Kidney (tissue), 14 donors: ENCODE measurements around the gene DNAH2. TPM values are rescaled to one million over a fixed set of nuclear protein-coding genes. Genes with fewer than 3 reads are reported as not detected.

Experiments used
- DNase-seq, 5 donors: peaks; one replicate each; pipeline ENCODE4 v3.0.0-alpha.2; 2013 to 2020
- FAIRE-seq: peaks from 2 replicates; lab custom pipeline; 2012; peaks lifted over from hg19 to GRCh38; lab: Jason Lieb, UNC
- H3K27ac ChIP-seq, 2 donors: one replicate each; pipeline ENCODE4 v1.7.0; 2013; ENCODE audit warnings: low read depth in 2 of 2, low read length in 2 of 2, inconsistent platforms in 1 of 2
- H3K27me3 ChIP-seq: one replicate; pipeline ENCODE4 v1.7.1; 2013; ENCODE audit warnings: low read length, inconsistent platforms; ENCODE audit not compliant: control insufficient read depth, insufficient read depth
- H3K36me3 ChIP-seq, 3 donors: one replicate each; pipeline versions ENCODE4 v1.7.0 to v1.7.1; 2013; ENCODE audit warnings: low read length in 3 of 3, control low read depth in 1 of 3, inconsistent platforms in 1 of 3; ENCODE audit not compliant: insufficient read depth in 3 of 3, control insufficient read depth in 2 of 3
- H3K4me1 ChIP-seq, 3 donors: one replicate each; pipeline versions ENCODE4 v1.7.0 to v1.7.1; 2013; ENCODE audit warnings: low read length in 3 of 3, inconsistent platforms in 1 of 3, low read depth in 1 of 3; ENCODE audit not compliant: control insufficient read depth in 2 of 3, insufficient read depth in 2 of 3
- H3K4me3 ChIP-seq, 3 donors: one replicate each; pipeline versions ENCODE4 v1.7.0 to v1.8.1; 2013; ENCODE audit warnings: low read length in 3 of 3, control low read depth in 1 of 3, inconsistent platforms in 1 of 3
- H3K9ac ChIP-seq, 3 donors: one replicate each; pipeline versions ENCODE4 v1.7.0 to v1.7.1; 2013; ENCODE audit warnings: low read length in 3 of 3, control low read depth in 1 of 3, inconsistent platforms in 1 of 3
- H3K9me3 ChIP-seq, 3 donors: one replicate each; pipeline versions ENCODE4 v1.7.0 to v1.7.1; 2013; ENCODE audit warnings: low read length in 3 of 3, control low read depth in 1 of 3, inconsistent platforms in 1 of 3; ENCODE audit not compliant: control insufficient read depth in 2 of 3, insufficient read depth in 1 of 3
- intact Hi-C: fragments of 100-400 bp; cut with DNase I; formaldehyde crosslinking; loops from one replicate; pipeline ENCODE4 v1.11.1; 2022
- polyA plus RNA-seq: library from polyadenylated mRNA; stranded (reverse); fragments of 350-450 nt; fragmentation: Illumina TruSeq; extraction: RNeasy Lipid Tissue Mini Kit (QIAGEN cat#74804); gene quantifications from one replicate; pipeline ENCODE4 v1.2.3, GENCODE V29; 2014; ENCODE audit warnings: low read depth, low replicate concordance; ENCODE audit not compliant: insufficient read depth
- total RNA-seq: library from RNA; stranded (reverse); fragmentation: NEBNext Ultra II Directional; extraction: Animal tissue kit (Norgen Biotek cat#: 25700); gene quantifications from one replicate; pipeline ENCODE4 v1.2.1, GENCODE V29; 2021
- TF ChIP-seq, protein P1 (sequence below): IDR thresholded peaks from 3 replicates; pipeline ENCODE4 v1.5.1; 2012; ENCODE audit warnings: mild to moderate bottlenecking, moderate library complexity, borderline replicate concordance; ENCODE audit not compliant: insufficient read depth; ENCODE audit errors: extremely low read depth
- donor health status: control.
- donor health status: control.
- donor health status: control.
- donor health status: control.
- donor health status: control.
- donor health status: DM: yes; HTN: yes; CAD: no.
- donor health status: Normal renal cell carcinoma (clear cell type).

DNAH2 gene
- total and polyA plus RNA-seq, 2 donors from 2014 or later = 0.17 to 0.66 TPM

DNA sequence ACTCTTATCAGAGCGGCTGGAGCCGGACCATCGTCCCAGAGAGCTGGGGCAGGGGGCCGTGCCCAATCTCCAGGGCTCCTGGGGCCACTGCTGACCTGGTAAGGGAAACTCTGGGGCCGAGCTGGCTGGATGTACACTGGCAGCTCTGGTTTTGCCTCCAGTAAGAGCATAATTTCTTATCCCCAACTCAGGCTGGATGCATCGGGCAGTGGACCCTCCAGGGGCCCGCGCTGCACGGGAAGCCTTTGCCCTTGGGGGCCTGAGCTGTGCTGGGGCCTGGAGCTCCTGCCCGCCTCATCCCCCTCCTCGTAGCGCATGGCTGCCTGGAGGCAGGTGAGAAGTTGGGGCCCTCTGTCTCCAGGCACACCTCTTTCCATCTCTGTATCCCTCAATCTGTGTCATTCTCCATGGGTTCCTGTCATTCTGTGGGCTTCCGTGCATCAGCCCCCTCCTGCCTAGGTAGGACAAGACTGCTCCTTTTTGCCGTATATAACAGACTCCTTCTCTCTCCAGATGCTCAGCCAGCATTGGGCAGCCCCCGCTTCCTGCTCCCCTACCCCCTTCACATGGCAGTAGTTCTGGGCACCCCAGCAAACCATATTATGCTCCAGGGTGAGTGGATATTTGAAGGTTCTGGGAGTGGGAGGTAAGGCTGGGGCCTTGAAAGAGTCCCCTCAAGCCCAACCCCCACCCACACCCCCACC lies 128.0 kb downstream of the DNAH2 start:
- FAIRE-seq = no peak

DNA sequence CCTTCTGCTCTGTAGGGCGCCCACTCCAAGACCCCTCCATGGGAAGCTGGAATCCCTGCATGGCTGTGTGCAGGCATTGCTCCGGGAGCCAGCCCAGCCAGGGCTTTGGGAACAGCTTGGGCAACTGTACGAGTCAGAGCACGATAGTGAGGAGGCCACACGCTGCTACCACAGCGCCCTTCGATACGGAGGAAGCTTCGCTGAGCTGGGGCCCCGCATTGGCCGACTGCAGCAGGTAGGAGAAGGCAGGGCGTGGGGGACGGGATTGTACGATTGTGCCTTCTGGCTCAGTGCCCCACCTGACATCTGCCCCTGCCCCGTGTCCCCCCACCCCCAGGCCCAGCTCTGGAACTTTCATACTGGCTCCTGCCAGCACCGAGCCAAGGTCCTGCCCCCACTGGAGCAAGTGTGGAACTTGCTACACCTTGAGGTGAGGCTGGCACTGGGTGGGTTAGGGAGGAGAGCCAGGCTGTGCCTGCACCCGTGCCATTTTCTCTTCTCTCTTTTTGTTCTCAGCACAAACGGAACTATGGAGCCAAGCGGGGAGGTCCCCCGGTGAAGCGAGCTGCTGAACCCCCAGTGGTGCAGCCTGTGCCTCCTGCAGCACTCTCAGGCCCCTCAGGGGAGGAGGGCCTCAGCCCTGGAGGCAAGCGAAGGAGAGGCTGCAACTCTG lies 128.7 kb downstream of the DNAH2 start:
- H3K9me3 ChIP-seq = no peaks in the 10 kb centered on the region
- DNase-seq (peak in 1 of 5 donors; percentile 55), FAIRE-seq (no peak)
- no peaks in the 10 kb centered on the region for H3K27me3 ChIP-seq
- TF ChIP-seq, protein P1, sequence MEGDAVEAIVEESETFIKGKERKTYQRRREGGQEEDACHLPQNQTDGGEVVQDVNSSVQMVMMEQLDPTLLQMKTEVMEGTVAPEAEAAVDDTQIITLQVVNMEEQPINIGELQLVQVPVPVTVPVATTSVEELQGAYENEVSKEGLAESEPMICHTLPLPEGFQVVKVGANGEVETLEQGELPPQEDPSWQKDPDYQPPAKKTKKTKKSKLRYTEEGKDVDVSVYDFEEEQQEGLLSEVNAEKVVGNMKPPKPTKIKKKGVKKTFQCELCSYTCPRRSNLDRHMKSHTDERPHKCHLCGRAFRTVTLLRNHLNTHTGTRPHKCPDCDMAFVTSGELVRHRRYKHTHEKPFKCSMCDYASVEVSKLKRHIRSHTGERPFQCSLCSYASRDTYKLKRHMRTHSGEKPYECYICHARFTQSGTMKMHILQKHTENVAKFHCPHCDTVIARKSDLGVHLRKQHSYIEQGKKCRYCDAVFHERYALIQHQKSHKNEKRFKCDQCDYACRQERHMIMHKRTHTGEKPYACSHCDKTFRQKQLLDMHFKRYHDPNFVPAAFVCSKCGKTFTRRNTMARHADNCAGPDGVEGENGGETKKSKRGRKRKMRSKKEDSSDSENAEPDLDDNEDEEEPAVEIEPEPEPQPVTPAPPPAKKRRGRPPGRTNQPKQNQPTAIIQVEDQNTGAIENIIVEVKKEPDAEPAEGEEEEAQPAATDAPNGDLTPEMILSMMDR = no peak
- H3K4me3 ChIP-seq = no peak overlapping the region
- no peak overlapping the region for H3K9ac ChIP-seq
- H3K4me1 ChIP-seq = peaks cover 2 to 15% (median 8%) of the 10 kb centered on the region in 3 donors
- H3K27ac ChIP-seq = no peak overlapping the region
- peaks cover 1 to 25% (median 18%) of the 10 kb centered on the region in 3 donors for H3K36me3 ChIP-seq
- intact Hi-C loops = no loop called here

More for the DNA sequence above, 128.0 kb downstream of the DNAH2 start:
- TF ChIP-seq, protein P1 = no peak
- H3K36me3 ChIP-seq = peaks cover 0 to 19% (median 17%) of the 10 kb centered on the region in 3 donors
- intact Hi-C loops = no loop called here
- no peaks in the 10 kb centered on the region for H3K27me3 ChIP-seq
- H3K9me3 ChIP-seq = no peaks in the 10 kb centered on the region
- H3K4me3 ChIP-seq = peak overlapping the region in 1 of 3 donors; percentile 94
- DNase-seq = peak in 1 of 5 donors; percentile 62
- peak overlapping the region in 1 of 3 donors; percentile 58 for H3K9ac ChIP-seq
- H3K4me1 ChIP-seq = peaks cover 7 to 21% (median 8%) of the 10 kb centered on the region in 3 donors
- H3K27ac ChIP-seq = peak overlapping the region; percentile 97 to 99

DNA sequence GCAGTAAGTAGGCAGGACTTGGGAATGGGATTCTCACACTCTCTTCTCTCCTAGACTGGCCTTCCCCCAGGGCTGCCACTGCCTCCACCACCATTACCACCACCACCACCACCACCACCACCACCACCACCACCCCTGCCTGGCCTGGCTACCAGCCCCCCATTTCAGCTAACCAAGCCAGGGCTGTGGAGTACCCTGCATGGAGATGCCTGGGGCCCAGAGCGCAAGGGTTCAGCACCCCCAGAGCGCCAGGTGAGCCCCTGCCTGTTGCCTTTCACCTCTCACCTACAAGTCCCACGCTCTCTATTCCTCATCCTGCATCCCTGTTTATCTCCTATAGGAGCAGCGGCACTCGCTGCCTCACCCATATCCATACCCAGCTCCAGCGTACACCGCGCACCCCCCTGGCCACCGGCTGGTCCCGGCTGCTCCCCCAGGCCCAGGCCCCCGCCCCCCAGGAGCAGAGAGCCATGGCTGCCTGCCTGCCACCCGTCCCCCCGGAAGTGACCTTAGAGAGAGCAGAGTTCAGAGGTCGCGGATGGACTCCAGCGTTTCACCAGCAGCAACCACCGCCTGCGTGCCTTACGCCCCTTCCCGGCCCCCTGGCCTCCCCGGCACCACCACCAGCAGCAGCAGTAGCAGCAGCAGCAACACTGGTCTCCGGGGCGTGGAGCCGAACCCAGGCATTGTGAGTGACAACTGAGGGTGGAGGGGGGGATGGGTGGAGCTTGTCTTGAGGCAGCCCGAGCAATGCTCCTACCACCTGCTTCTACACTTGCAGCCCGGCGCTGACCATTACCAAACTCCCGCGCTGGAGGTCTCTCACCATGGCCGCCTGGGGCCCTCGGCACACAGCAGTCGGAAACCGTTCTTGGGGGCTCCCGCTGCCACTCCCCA lies 129.5 kb downstream of the DNAH2 start:
- H3K27me3 ChIP-seq = no peaks in the 10 kb centered on the region
- H3K9me3 ChIP-seq = no peaks in the 10 kb centered on the region
- peaks cover 2 to 32% (median 18%) of the 10 kb centered on the region in 3 donors for H3K36me3 ChIP-seq
- H3K4me1 ChIP-seq = peaks cover 0 to 17% (median 8%) of the 10 kb centered on the region in 3 donors
- FAIRE-seq = no peak
- no peak overlapping the region for H3K9ac ChIP-seq
- H3K27ac ChIP-seq = no peak overlapping the region
- no peak overlapping the region for H3K4me3 ChIP-seq
- intact Hi-C loops = no loop called here
- peak in 2 of 5 donors; percentile 65 to 83 for DNase-seq
- TF ChIP-seq, protein P1 = no peak
